NAMALWA (cell line): ENCODE results near the gene CSAD.
"Not testable (repeated sequence)": the region's sequence is repeated elsewhere in the genome, so short reads cannot be mapped to it uniquely, and the experiment has no call there.

ENCODE experiments used
- DNase-seq: peaks from one replicate; pipeline ENCODE4 v3.0.0-alpha.2; 2015; ENCODE audit warnings: low spot score

The CSAD gene

DNA sequence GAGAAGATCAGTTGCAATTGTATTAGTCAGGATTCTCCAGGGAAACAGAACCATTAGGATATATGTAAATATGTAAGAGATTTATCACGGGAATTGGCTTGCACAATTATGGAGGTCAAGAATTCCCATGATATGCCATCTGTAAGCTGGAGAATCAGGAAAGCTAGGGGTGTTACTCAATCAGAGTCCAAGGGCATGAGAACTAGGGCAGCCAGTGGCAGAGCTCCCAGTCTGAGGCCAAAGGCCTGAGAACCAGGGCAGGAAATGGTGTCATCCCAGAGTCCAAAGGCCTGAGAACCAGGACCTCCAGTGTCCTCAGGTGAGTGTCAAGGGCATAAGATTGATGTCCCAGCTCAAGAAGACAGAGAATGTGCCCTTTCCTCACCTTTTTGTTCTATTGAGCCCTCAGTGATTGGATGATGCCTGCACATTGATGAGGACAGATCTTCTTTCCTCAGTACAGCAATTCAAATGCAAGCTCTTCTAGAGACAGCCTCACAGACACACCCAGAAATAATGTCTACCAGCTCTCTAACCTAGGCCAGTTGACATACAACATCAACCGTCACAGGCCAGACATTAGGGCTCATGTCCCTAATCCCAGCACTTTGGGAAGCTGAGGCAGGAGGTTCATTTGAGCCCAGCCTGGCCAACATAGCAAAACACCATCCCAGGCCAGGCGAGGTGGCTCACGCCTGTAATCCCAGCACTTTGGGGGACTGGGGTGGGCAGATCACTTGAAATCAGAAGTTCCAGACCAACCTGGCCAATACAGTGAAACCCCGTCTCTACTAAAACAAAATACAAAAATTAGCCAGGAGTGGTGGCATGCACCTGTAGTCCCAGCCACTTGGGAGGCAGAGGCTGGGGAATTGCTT, 35.1 kb downstream of the CSAD start:
- DNase-seq: no peak

DNA sequence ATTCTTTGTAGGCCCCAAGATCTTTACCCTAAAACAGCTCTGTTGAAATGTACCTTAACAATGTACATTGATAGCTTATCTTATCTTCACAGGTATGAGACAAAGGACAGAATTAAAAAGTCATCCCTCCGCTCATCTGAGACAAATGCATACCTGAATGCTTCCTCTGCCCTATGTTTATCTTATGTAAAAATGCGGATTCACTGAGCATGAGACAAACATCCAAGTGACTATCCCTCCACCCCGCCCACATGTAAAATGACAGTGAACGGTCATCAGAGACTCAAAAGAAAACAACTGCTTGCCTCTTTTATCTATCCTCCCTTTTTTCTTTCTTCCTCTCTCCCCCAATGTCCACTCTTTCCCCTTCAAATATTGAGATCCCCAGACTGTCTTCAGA, 37.4 kb downstream of the CSAD start:
- no peak for DNase-seq

DNA sequence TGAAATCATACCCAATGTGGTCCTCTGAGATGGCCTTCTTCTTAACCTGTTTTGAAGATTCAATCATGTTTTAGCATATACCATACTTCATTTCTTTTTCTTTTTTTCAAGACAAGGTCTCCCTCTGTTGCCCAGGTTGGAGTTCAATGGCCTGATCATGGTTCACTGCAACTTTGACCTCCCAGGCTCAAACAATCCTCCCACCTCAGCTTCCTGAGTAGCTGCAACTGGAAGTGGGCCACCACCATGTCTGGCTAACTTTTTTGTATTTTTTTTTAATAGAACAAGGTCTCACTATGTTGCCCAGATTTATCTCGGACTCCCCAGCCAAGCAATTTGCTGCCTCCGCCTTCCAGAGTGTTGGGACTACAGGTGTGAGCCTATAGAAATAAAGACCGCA, 47.0 kb downstream of the CSAD start:
- no peak for DNase-seq

DNA sequence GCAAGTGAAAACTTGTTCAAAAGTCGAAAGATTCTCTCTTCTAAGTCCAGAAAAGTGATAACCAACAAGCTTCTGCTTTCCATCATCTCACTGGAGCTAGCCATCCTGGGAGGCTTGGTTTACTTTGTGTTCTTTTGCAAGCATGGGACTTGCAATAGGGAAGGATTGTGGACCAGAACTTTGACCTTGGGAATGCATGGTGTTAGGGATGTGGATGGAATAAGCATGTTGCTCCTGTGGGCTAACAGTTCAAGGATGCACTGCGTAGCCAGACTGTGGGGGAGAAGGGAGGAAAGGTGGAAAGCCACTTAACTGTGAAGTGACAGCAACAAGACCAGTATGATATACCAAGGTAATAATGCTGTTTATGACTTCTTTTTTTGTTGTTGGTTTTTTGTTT, 48.9 kb downstream of the CSAD start:
- DNase-seq: no peak

DNA sequence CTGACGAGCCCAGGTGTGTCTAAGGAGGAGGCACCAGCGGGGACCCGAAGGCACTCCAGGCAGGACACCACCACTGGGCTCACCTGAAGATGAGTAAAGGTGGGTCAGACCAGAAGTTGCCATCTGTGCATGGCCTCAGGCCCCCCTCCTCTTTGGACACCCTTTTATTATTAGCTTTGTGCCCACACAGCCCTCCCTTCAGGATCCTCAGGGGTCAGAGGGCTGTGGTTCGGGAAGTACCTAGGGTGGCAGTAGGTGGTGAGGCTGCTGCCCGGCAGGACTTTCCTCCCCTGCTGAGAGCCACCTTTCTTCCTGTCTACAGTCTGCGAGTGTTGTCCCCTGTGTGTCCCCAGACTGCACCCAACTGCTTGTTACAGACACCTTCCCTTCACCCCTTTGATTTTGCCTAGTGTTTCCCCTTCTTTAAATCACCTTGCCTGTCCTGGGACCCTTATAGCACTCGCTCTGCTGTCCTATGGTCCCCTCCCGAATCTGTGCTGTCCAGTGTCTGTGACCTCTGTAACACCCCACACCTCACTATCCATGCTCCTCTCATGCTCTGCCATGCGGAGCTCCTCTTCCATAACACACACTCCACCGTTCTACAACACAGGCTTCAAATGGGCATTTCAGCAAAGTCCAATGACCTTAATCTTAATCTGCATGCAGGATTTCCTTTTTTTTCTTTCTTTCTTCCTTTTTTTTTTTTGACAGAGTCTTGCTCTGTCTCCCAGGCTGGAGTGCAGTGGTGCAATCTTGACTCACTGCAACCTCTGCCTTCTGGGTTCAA, 51.8 kb downstream of the CSAD start:
- no peak for DNase-seq

DNA sequence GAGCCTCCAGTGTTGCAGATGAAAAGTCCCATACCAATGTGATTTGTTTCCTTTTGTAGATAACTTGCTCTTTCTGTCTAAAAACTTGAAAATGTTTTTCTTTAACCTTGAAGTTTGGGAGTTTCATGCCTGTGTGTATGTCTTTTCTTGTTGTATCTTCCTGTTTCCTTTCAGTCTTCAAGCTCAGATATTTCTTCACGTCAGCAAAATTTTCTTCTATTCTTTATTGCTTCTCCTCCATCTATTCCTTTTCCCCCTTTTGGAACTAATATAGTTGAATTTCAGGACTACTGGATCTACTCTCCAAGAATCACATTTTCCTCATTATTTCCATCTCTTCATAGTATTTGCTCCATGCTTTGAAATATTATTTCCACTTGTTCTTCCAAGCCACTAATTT, 53.6 kb downstream of the CSAD start:
- no peak for DNase-seq

DNA sequence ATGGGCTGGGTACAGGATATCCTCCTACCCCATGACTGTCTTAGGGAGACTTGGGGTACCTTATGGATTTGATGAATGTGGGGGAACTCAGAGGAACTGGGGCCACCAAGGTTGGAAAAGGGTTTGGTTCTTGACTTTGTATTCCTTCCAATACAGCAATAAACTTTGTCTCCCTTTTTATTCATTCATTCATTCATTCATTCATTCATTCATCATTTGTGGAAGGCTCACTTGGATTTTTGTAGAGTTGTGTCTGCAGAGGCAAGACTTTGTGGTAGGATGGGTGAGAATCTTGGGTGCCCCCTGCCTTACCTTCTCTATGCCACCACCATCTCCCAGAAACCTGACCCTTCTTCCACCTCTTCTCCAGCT, 56.4 kb downstream of the CSAD start:
- DNase-seq: no peak

DNA sequence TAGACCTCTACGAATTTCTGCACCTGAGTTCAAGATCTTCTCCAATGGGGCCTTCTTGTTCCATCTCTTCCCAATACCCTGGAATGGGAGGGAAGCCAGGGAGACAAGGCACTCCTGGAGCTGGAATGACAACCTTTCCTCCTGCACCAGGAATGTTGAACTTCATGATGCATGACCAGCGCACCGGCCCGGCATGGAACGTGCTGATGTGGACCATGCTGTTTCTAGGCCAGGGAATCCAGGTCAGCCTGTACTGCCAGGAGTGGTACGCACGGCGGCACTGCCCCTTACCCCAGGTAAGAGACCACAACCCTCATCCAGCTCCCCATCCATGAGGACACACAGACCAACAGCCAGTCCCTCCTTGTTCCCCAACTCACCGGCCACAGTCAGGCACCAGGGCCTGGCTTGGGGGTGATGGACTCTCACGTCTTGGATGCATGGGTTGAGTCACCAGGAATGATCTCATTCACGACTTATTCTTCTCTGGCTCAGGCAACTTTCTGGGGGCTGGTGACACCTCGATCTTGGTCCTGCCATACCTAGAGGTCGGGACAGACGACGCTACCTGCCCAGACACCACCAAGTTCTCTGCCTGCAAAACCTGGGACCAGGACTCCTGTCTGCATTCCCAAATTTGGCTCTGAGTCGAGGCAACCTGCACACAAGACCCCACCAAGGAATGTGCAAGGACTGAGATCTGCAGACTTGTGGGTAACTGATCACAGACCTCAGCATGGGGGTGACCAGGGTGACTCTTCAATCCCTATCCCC, 57.0 kb downstream of the CSAD start:
- DNase-seq: no peak

DNA sequence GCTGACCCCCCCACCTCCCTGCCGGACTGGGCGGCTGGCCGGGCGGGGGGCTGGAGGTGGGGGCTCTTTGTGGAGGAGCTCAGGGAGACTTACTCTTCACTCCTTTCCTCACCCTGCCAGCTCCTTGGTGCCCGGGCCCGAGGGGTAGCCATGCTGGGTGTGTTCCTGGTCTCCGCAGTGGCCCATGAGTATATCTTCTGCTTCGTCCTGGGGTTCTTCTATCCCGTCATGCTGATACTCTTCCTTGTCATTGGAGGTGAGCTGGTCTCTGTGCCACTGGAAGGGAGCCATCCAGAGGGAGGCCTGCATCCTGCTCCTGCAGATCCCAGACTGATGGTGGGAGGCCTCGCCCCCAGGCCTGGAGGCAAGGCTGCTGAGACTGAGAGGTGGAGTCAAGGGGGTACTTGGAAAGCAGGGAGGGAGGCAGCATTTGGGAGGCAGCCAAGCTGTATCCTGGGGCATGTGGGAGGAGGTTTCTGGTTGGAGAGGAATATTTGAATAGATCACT, 57.7 kb downstream of the CSAD start:
- no peak for DNase-seq

DNA sequence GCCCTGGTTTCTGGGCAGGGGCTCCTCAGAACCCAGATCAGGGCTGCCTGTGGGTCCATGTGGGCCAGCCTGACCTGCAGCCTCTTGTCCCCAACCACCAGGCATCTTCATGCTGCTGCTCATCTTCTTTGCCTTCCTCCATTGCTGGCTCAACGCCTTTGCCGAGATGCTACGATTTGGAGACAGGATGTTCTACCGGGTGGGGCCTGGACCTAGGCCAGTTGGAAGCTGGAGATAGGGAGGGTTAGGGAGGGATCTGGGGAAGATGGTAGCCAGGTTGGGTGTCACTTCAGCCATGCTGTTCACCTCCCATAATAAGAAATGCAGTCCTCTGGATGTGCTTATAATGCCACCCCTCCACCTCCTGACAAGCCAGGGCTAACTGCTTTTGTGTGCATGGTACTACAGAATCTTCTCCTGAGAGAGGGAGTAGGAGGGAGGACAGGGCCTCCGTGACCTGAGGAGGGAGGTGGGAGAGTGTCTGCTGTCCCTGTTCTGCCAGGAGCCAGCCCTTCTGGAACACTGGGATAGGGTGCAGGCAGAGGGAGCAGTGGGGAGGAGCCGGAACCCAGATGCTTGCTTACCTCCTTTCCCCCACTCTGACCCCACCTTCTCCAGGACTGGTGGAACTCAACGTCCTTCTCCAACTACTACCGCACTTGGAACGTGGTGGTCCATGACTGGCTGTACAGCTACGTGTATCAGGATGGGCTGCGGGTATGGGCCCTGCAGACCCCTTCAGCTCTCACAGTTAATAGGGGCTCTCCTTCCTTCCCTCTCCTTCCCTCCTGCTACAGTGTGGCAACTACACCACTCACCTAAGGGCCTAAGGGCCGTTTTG, 59.8 kb downstream of the CSAD start:
- DNase-seq: no peak

DNA sequence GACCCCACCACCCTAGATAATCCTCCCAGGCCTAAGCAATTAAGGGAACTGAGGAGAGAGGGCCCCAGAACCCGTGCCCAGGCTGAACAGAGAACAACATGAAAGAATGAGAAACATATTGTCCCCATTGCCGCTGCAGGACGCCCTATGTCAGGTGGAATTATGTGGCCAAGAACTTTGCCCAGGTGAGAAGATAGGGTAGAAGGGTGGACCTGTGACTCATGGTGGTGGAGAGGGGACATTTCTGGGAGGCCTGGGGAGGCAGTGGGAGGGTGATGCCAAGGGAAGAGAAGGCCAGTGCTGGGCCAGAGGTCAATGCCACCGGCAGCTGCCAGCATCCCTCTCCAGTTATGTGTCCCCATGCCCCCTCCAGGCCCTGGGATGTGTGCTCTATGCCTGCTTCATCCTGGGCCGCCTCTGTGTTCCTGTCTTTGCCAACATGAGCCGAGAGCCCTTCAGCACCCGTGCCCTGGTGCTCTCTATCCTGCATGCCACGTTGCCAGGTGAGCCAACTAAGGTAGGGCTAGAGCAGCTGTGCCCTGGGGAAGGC, 61.9 kb downstream of the CSAD start:
- no peak for DNase-seq

DNA sequence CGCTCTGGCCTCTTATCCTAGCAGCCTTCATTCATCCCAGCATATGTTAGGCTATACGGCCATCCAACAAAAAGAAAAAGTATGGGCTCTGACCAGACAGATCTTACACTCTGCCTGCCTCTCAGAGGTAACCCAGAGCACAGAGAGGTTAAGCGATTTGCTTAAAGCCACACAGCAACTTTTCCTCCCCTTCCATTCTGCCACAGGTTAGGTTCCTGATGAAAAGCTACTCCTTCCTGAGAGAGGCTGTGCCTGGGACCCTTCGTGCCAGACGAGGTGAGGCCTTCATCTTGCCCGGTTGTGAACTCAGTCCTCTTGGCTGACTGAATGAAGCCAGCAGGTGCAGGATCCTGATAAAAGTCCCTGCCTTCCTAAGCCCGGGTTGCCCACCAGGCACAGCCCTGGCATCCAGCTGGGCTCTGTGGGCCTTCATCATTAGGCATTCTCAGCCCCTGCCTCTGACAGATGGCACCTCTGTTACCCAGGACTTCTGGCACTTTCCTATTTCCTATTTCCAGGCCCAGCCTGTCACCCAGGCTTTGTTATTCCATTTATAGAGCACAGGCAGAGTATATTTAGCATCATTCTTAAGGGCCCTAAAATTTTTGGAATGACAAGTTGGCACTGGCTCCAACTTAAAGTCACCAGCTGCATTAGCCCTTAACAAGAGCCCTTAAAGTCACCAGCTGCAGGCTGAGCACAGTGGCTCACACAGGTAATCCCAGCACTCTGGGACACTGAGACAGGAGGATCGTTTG, 64.7 kb downstream of the CSAD start:
- no peak for DNase-seq

DNA sequence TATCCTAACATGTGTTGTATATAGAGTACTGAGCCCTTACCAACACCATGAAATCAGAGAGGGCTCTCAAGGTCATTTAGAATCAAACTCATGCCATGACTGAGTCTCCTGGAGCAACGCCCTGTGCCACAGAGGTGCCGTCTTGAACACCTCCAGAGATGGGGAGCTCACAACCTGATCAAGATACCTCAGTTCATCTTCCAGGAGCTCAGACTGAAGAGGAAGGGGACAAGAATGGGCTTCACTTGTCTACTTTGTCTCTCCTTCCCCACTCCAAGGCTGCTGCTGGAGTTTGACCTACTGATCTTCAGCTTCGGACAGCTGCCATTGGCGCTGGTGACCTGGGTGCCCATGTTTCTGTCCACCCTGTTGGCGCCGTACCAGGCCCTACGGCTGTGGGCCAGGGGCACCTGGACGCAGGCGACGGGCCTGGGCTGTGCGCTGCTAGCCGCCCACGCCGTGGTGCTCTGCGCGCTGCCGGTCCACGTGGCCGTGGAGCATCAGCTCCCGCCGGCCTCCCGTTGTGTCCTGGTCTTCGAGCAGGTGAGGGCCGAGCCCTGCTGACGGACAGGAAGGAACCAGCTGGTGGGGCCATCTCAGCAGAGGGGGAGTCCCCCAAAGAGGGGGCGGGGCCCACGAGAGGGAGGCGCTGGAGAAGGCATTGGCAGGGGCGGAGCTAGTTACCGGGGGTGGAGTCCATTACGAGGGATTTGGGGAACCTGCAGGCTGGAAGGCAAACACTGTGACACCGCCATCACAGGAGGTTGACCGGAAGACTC, 65.4 kb downstream of the CSAD start:
- DNase-seq: no peak

DNA sequence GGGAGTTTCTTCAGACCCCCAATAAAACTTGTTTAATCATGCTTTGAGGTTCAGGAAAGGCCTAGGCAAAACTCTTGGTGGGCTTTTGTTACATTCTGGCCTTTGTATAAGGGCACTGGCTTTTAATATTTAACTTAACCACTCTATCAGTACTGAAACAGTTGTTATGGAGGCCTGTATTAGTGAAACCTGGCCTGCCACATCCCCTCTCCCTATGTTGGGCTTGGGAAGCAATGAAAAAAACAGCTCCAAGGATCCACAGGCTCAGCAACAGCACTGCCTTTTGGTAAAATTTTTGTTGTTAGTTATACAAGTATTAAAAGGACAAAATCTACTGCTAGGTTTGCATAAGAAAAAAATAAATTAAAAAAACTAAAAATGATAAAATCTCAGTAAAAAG, 66.8 kb downstream of the CSAD start:
- DNase-seq: no peak

DNA sequence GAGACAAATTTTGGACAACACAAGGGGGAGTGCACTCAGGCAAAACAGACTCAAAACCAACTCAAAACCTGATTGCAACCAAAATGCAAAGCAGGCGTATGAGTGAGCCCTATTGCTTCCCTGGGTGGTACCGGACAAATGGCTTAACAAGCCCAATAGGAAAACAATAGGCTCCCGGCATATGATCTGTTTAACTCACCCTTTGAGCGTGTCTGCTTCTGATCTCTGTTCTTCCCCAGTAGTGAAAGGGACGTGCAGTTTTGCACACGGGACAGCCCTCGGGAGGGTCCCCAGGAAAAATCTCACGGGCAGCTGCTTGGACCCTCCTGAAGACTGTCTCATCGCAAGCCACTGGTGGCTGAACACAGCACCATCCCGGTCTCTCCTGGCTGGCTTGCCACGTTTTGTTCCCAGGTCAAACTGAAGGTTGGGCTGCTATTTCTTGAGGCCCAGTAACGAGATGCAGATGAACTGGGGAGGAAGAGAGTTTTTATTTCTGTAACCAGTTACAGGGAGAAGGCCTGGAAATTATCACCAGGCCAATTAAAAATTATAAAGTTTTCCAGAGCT, 67.5 kb downstream of the CSAD start:
- DNase-seq: no peak

DNA sequence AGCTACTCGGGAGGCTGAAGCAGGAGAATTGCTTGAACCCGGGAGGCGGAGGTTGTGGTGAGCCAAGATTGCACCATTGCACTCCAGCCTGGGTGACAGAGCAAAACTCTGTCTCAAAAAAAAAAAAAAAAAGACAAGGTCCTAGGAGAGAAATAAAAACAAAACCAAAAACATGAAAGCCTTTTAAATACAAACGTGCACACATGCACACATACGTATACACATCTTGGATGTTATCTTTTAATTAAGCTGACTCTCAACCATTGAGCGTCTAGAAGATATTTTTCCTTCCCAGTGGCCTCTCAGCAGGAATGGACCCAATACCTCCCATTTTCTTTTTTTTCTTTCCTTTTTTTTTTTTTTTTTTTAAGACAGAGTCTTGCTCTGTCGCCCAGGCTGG, 68.3 kb downstream of the CSAD start:
- DNase-seq: not testable (repeated sequence)
